HG03095 (cell line): ENCODE data around the gene MRPL10.
"Not testable (repeated sequence)": the region's sequence is repeated elsewhere in the genome, so short reads cannot be mapped to it uniquely, and the experiment has no call there.

ENCODE experiments used
- ATAC-seq: cut with Tn5 transposase; IDR thresholded peaks from one replicate; pipeline ENCODE4 v1.9.1; 2021; ENCODE audit warnings: moderate library complexity; ENCODE audit not compliant: unreplicated experiment

The MRPL10 gene

DNA sequence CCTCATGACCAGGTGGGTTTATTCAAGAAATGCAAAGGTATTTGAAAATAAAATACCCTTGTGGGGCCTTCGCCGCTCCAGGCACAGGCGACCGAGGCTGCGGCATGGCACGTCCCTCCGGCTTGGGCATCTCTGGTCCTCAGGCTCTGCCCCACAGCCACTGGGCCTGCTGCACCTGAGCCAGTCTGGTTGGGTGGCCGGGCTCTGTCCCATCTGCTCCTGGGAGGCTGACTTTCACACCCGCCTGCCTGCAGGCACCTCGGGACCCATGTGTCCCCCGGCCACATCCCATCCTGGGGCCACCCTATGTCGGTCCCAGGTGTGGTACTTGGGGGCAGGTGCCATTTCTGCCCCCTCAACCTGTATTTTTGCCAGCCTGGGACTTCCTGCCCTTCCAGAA lies 30.7 kb downstream of the MRPL10 start:
- ATAC-seq, result no peak

DNA sequence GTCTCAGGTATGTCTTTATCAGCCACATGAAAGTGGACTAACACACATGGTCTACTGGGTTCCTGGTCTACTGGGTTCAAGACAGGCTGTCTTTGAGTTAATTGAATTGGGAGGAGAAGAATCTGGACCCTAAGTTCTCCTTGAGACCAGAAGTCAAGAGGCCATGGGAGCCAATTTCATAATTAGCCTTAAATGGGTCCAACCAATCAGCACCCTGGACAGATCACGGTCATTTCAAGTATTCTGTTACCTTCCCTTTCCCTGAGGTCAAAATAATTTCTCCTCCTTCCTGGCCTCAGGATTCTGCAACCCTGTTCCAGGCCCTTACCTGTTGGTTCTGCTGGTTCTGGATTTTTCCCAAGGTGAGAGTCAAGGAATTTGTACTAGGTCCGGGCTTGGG lies 33.5 kb downstream of the MRPL10 start:
- no peak for ATAC-seq

- ATAC-seq, result no peak
Observed at GRCh38 chr17:47792979-47793378, 38.4 kb downstream of the MRPL10 start.

DNA sequence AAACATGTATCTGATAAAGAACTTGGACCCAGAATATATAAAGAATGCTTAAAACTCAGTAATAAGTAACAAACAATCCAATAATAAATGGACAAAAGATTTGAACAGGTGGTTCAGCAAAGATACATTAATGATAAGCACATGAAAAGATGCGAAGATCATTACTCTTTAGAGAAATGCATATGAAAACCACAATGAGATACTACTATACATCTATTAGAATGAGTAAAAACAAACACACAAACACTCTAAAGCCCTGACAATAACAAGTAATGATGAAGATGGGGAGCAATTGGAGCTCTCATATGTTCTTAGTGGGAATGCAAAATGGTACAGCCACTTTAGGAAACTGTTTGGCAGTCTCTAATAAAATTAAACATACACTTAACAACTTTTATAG lies 38.9 kb downstream of the MRPL10 start:
- no peak for ATAC-seq

- ATAC-seq, result no peak
Observed at GRCh38 chr17:47791025-47791424, 40.3 kb downstream of the MRPL10 start.

DNA sequence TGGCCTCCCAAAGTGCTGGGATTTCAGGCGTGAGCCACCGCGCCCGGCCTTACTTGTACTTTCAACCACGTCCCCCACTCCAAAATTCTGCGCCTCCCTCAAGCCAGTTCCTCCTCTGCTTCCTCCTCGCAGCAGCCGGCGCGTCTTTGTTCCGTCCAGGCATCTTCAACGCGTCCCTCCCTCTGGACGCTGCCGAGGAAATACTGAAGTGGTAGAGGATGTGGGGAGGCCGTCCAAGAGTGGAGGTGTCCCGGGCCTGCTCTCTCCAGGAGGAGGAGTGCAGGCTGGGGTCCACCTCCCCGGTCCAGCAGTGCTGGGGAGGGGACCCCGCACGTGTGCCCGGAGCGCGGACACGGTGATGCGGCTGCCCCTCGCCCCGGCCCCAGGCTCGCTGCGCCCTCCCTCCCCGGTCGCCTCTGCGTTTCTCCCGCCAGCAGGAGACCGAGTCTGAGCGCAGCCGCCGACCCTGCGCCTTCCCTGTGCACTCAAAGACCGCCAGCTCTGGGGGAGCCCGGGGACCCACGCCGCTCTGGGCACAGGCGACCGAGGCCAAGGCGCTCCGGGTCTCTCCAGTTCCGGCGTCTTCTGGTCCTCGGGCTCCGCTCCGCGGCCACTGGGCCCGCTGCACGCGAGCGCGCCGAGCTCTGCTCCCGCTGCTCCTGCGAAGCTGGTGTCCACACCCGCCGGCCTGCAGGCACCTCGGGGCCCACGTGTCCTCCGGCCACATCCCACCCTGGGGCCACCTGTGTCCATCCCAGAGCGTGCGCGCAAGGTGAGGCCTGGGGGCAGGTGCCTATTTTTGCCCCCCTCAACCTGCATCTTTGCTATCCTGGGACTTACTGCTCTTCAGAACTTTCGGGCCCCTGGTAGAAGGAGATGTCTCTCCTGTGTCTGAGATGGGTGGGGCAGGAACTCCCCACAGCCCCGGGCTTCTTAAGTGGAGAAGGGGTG lies 41.5 kb downstream of the MRPL10 start:
- no peak for ATAC-seq

- no peak for ATAC-seq
Observed at GRCh38 chr17:47785538-47786123, 45.7 kb downstream of the MRPL10 start.

- ATAC-seq, result no peak
Observed at GRCh38 chr17:47781397-47781796, 49.9 kb downstream of the MRPL10 start.

GRCh38 chr17:47778184-47778635 lies 53.1 kb downstream of the MRPL10 start:
- no peak for ATAC-seq

DNA sequence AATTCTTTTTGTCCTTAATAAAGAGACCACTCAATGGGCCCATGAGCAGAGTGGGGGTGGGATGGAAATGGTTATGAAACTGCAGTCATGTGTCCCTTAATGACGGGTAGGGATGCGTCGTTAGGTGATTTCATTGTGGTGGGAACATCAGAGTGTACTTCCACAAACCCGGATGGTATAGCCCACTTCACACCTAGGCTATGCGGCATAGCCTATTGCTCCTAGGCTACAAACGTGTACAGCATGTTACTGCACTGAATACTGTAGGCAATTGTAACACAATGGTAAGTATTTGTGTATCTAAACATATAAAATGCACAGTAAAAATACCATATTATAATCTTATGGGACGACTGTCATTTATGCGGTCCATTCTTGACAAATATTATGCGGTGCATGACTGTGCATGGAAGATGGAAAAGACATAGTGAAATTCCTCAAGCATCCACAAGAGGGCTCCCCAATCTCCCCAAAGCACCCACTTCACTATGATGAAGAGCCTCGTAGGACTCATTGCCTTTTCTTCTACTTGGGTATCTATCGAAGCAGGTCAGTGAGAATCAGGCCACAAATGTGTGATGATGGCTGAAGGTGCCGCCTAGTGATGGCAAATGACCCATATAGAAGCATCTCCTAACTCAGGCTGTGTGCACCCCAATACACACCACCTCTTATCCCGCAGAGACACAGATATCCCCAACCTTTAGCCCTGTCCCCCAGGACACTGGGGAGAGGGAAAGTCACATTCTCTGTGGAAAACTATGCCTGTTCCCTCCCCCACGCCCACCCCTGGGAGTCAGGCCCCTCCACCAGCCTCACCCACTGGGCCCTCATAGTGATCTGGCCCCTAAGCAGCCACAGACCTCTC lies 54.8 kb downstream of the MRPL10 start:
- ATAC-seq, result no peak

- ATAC-seq, result no peak
Observed at GRCh38 chr17:47774987-47775580, 56.3 kb downstream of the MRPL10 start.

GRCh38 chr17:47774331-47774730 lies 57.0 kb downstream of the MRPL10 start:
- ATAC-seq, result no peak

DNA sequence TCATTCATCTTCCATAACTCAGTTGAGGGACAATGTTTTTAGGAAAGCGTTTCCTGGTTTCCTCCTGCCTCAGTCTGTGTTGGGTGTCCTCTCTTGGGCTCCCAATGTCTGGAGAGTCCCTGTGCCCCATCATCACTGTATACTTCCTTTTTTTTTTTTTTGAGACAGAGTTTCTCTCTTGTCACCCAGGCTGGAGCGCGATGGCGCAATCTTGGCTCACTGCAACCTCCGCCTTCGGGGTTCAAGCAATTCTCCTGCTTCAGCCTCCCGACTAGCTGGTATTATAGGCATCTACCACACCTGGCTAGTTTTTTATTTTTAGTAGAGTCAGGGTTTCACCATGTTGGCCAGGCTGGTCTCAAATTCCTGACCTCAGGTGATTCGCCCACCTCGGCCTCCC lies 57.7 kb downstream of the MRPL10 start:
- not testable (repeated sequence) for ATAC-seq
